Neural crest cell (in vitro differentiated cells): ENCODE results near the gene EDRF1. TPM values are rescaled to one million over a fixed set of nuclear protein-coding genes. Genes with fewer than 3 reads are reported as not detected.
A peak's percentile ranks its signal among the peaks of the same experiment; 100 is the strongest.

Experiments
- DNase-seq: peaks from one replicate; pipeline ENCODE4 v3.0.0; 2021; ENCODE audit warnings: low read depth, mixed read lengths, low spot score
- H3K27ac Mint-ChIP-seq: one replicate; pipeline ENCODE4 v1.8.0; 2021; ENCODE audit warnings: mild to moderate bottlenecking, mixed read lengths; ENCODE audit not compliant: unreplicated experiment
- H3K27me3 Mint-ChIP-seq: 2 replicates; pipeline ENCODE4 v1.8.0; 2021; ENCODE audit warnings: low read depth, mild to moderate bottlenecking, mixed read lengths
- H3K36me3 Mint-ChIP-seq: 2 replicates; pipeline ENCODE4 v1.8.0; 2021; ENCODE audit warnings: low read depth, mild to moderate bottlenecking, mixed read lengths
- H3K4me1 Mint-ChIP-seq: 2 replicates; pipeline ENCODE4 v1.8.0; 2021; ENCODE audit warnings: mixed read lengths
- H3K4me3 Mint-ChIP-seq: one replicate; pipeline ENCODE4 v1.8.0; 2021; ENCODE audit warnings: mild to moderate bottlenecking, mixed read lengths
- H3K9me3 Mint-ChIP-seq: 2 replicates; pipeline ENCODE4 v1.8.0; 2021; ENCODE audit warnings: mixed read lengths
- CTCF ChIP-seq: fragments of 200-600 bp; sonication (generic); conservative IDR thresholded peaks from 2 replicates; pipeline ENCODE4 v1.5.0; 2021; ENCODE audit warnings: antibody characterized with exemption, mild to moderate bottlenecking
- total RNA-seq: library from RNA; stranded (reverse); gene quantifications from 2 replicates; pipeline ENCODE4 v1.2.1, GENCODE V29; 2021

EDRF1 gene
- total RNA-seq, 1 donor from 2014 or later: 42.7 TPM

DNA sequence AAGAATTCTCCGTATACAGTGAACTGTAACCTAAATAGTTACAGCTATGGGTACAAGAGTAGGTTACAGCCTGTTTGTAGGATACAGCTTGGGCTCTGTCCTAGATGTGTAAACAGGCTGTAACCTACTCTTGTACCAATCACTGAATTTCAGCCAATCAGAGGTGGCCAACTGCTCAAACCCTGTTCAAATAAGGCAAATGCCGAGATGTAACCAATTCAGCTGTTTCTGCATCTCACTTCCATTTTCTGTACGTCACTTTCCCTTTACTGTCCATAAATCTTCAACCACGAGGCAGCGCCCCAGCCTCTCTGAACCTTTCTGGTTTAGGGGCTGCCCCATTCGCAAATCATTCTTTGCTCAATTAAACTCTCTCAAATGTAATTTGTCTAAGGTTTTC, 64.4 kb downstream of the EDRF1 start:
- Mint-ChIP-seq H3K36me3 (no peaks in the 10 kb centered on the region), H3K9me3 (peaks cover 2% of the 10 kb centered on the region), H3K4me3 (no peak overlapping the region), H3K4me1 (peaks cover 9% of the 10 kb centered on the region), H3K27me3 (no peaks in the 10 kb centered on the region), H3K27ac (no peak overlapping the region)
- no peak for DNase-seq
- TF ChIP-seq CTCF: no peak

DNA sequence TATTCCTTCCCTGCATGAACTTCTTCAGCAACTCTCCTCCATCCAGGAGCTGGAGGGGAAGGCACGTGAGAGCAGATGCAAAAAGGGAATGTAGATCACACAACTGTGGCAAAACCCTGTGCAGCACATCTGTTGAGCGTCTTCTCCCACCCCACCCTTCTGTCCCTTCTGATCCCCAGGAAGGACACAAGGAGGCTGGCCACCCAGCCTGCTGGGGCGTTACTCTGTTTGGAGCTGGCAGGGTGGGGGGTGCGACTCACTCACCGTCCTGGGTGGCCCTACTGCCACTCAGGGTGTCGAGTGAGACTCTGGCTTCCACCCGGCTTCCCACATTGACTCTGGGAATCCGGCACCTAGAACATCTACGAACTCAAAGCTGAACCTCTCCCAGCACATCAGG, 66.3 kb downstream of the EDRF1 start:
- H3K27ac Mint-ChIP-seq: no peak overlapping the region
- no peak for TF ChIP-seq CTCF
- H3K27me3 Mint-ChIP-seq: no peaks in the 10 kb centered on the region
- no peaks in the 10 kb centered on the region for H3K36me3 Mint-ChIP-seq
- no peak for DNase-seq
- H3K4me1 Mint-ChIP-seq: peaks cover 9% of the 10 kb centered on the region
- H3K9me3 Mint-ChIP-seq: no peaks in the 10 kb centered on the region
- no peak overlapping the region for H3K4me3 Mint-ChIP-seq

GRCh38 chr10:125788156-125789034, 68.9 kb downstream of the EDRF1 start:
- no peak overlapping the region for H3K4me3 Mint-ChIP-seq
- H3K9me3 Mint-ChIP-seq: no peaks in the 10 kb centered on the region
- H3K27me3 Mint-ChIP-seq: no peaks in the 10 kb centered on the region
- no peak for DNase-seq
- no peaks in the 10 kb centered on the region for H3K4me1 Mint-ChIP-seq
- H3K36me3 Mint-ChIP-seq: peaks cover 3% of the 10 kb centered on the region
- no peak overlapping the region for H3K27ac Mint-ChIP-seq
- TF ChIP-seq CTCF: no peak

- H3K27me3 Mint-ChIP-seq: no peaks in the 10 kb centered on the region
- H3K36me3 Mint-ChIP-seq: peaks cover 3% of the 10 kb centered on the region
- H3K4me3 Mint-ChIP-seq: no peak overlapping the region
- no peaks in the 10 kb centered on the region for H3K4me1 Mint-ChIP-seq
- peak overlapping the region; percentile 43 for H3K27ac Mint-ChIP-seq
- no peak for DNase-seq
- H3K9me3 Mint-ChIP-seq: no peaks in the 10 kb centered on the region
- no peak for TF ChIP-seq CTCF
These were observed 73.1 kb downstream of the EDRF1 start for GRCh38 chr10:125792342-125793300.

GRCh38 chr10:125795128-125795527, 75.6 kb downstream of the EDRF1 start:
- H3K27ac Mint-ChIP-seq: no peak overlapping the region
- H3K4me3 Mint-ChIP-seq: no peak overlapping the region
- TF ChIP-seq CTCF: no peak
- DNase-seq: no peak
- H3K27me3 Mint-ChIP-seq: no peaks in the 10 kb centered on the region
- H3K9me3 Mint-ChIP-seq: no peaks in the 10 kb centered on the region
- no peaks in the 10 kb centered on the region for H3K4me1 Mint-ChIP-seq
- H3K36me3 Mint-ChIP-seq: peaks cover 3% of the 10 kb centered on the region
